GM19193 (cell line): Measurements from ENCODE around the gene OTOP1.

ENCODE experiments used
- POLR2A ChIP-seq: IDR thresholded peaks from 4 replicates; pipeline ENCODE4 v1.6.1; 2011; ENCODE audit not compliant: insufficient read depth, insufficient read length; ENCODE audit errors: extremely low read depth

OTOP1 gene, protein sequence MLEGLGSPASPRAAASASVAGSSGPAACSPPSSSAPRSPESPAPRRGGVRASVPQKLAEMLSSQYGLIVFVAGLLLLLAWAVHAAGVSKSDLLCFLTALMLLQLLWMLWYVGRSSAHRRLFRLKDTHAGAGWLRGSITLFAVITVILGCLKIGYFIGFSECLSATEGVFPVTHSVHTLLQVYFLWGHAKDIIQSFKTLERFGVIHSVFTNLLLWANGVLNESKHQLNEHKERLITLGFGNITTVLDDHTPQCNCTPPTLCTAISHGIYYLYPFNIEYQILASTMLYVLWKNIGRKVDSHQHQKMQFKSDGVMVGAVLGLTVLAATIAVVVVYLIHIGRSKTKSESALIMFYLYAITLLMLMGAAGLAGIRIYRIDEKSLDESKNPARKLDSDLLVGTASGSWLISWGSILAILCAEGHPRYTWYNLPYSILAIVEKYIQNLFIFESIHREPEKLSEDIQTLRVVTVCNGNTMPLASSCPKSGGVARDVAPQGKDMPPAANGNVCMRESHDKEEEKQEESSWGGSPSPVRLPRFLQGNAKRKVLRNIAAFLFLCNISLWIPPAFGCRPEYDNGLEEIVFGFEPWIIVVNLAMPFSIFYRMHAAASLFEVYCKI

DNA sequence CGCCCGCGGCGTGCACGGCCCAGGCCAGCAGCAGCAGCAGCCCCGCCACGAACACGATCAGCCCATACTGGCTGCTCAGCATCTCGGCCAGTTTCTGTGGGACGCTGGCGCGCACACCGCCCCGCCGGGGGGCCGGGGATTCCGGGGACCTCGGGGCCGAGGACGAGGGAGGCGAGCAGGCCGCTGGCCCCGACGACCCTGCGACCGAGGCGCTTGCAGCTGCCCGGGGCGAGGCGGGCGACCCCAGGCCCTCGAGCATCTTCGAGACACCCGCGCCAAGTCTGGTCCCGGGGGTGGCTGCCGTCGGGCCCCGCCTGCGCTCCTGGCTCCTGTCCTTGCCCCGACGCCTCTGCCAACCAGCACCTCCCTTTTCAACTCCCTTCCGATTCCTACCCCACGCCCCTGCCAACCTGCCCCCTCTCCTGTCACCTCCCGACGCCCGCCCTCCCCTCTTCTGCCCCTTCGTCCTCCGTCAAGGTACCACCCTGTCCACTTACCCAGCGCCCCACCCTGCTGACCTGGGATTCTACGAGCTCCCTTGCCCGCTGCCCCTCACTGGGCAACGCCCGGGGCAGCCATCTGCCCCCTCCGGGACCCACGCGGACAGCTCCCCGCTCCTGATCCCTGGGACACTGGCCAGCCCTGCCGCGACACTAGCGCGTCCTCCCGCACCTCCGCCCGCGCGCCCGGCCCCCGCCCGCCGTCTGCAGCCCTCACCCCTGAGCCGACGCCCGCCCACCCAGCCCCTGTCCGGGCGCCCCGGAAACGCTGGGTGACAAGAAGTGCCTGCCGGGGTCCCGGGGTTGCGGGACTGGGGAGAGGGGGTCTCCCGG, at the start of gene OTOP1:
Gene OTOP1 (minus strand): TSS at position 324 of the 833 bp plus-strand sequence. CDS start 65 bp downstream, at position 259.
- TF ChIP-seq POLR2A = no peak

DNA sequence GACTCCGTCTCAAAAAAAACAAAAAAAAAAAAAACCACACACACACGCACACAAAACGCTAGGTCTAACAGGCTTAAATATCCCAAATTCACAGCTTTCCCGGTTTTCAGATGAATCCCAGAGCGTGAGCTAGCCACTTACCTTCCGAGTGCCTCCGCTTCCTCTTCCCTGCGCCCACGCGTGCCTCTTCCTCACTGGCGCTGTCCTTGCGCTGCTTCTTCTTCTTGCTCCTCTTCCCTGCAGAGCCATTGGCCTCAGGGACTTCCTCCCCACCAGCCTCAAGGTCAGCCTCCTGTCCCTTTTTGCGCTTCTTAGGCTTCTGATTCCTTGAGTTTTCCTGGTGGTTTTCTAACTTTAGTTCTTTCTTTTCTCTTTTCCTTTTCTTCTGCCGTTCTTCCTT, 47.5 kb upstream of the OTOP1 start:
- no peak for TF ChIP-seq POLR2A

DNA sequence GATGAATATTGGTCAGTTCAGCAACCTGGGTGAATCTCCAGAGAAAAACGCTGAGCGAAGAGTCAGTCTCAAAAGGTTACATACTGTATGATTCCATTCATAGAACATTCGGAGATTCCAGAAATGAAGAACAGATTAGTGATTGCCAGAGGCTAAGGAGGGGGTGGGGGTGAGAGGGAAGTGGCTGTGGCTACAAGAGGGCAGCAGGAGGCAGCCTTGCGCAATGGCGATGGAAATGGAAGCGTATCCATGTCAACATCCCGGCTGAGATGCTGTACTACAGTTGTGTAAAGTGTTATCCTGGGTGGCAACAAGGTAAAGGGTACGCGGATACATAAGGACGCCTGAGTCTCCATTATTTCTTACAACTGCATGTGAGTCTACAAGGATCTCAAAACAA, 45.2 kb upstream of the OTOP1 start:
- TF ChIP-seq POLR2A = no peak

DNA sequence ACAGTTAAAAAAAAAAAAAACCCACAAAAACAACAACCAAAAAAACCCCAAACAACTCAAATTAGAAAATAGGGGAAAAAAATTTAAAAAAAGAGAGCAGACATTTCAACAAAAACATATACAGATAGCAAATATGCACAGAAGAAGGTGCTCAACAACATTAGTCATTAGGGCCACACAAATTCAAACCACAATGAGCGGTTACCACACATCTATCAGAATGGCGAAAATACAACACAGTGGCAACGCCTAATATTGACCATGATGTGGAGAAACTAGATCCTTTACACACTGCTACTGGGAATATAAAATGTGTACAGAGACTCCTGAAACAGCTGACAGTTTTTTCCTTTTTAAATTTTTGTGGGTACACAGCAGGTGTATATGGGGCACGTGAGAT, 43.8 kb upstream of the OTOP1 start:
- TF ChIP-seq POLR2A = no peak

DNA sequence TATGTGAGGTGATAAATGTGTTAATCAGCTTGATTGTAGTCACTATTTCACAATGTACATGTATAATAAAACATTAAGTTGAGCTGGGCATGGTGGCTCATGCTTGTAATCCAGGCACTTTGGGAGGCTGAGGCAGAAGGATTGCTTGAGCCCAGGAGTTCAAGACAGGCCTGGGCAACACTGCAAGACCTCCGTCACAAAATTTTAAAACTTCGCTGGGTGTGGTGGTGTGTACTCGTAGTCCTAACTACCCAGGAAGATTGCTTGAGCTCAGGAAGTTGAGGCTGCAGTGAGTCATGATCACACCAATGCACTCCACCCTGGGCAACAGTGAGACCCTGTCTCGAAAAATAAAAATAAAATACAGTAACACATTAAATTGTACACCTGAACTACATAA, 43.1 kb upstream of the OTOP1 start:
- no peak for TF ChIP-seq POLR2A

DNA sequence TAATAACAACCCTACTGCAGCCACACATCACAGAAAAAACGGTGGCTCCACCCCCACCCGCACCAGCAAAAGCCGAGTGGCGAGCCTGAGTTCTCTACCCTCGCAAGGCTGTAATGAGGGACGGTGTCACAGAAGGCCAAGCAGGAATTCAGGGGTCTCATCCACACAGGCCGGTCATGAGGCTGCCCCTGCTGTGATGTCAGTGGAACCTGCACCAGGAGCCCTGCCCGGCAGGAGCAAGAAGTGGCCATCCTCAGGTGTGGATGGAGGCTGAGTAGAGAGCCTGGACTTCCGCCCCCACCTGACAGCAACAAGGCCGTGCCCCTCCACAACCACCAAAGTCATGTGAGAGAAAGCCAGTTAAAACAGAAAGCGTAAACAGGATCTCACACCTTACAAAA, 42.6 kb upstream of the OTOP1 start:
- no peak for TF ChIP-seq POLR2A

GRCh38 chr4:4268776-4269175, 42.0 kb upstream of the OTOP1 start:
- no peak for TF ChIP-seq POLR2A

- no peak for TF ChIP-seq POLR2A
Observed at GRCh38 chr4:4267981-4268380, 41.3 kb upstream of the OTOP1 start.

GRCh38 chr4:4260185-4260751, 33.5 kb upstream of the OTOP1 start:
- no peak for TF ChIP-seq POLR2A

- TF ChIP-seq POLR2A = no peak
Observed at GRCh38 chr4:4259484-4260100, 32.9 kb upstream of the OTOP1 start.

DNA sequence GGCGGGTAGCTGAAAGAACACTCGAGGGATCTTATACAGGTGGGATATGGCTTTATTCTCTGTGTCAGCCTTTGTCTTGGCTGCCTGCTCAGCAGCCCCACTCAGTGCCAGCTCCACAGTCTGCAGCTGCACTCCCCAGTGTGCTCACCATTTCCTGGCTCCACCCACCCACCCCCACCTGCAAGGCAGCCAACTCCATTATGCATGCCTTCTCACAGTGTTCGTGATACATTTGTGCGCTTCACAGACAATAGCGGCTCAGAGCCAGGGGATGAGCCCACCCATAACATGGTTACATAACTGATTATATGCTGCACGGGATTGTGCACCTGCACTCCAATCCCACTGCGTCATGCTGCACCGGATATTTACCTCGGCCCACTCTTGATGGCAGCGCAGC, 30.1 kb upstream of the OTOP1 start:
- no peak for TF ChIP-seq POLR2A

DNA sequence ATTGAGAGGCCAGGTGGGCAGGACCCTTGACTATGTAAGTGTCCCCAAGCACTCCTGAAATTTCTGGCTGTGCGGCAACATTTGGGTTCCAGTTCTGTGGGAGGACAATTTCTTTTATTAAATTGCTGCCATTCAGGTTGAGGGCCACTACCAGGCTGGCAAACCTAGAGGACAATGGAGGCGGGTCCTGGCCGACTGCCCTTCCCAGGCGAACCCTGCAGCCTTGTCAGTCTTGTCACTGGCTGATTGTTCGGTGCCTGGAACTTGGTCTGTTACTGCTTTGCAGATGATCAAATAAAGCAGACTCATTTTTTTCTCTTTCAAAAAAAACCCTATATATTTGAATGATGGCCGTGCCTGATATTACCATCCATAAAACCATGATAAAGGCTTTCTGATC, 27.9 kb upstream of the OTOP1 start:
- TF ChIP-seq POLR2A = no peak

DNA sequence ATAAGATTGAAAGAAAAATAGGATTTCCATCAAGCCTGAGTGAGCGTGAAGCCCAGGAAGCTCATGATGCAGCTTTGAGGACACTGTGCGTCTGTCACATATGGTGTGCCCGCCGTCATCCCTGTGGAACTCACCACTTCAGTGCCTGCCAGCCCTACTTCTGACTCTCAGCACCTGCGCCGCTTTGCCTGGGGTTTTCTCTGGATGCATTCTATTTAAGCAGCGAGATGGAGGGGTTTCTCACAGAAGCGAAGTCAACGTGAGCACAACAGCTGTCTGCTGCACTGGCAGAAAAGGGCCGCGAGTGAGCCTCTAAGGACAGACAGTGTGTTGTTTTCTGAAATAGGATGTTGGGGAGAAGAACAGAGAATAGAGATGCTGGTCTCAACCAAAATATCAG, 27.5 kb upstream of the OTOP1 start:
- TF ChIP-seq POLR2A = no peak

GRCh38 chr4:4249866-4250265, 23.1 kb upstream of the OTOP1 start:
- no peak for TF ChIP-seq POLR2A

DNA sequence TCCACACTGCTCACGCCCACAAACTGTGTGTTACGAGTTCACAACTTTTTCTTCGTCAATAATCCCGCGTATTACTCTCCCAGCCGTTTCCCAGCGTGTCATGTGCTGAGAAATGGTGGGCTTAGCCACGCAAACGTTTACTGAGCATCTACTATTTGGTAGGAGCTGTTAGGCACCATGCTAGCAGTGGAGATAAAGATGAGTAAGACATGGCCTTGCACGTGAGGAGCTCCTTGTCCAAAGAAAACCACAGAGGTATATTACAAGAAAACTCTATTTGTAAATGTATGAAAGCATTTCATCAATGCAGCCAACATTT, 22.1 kb upstream of the OTOP1 start:
- TF ChIP-seq POLR2A = no peak
